Colonic mucosa (tissue), 4 donors: ENCODE measurements around the gene GPRC5C. TPM values are rescaled to one million over a fixed set of nuclear protein-coding genes. Genes with fewer than 3 reads are reported as not detected.
A peak's percentile ranks its signal among the peaks of the same experiment; 100 is the strongest.

Experiments used
- DNase-seq: peaks from one replicate; pipeline ENCODE4 v3.0.0-alpha.2; 2020
- H3K27ac ChIP-seq: fragments of 200-600 bp; one replicate; pipeline ENCODE4 v1.8.0; 2021
- H3K27me3 ChIP-seq: fragments of 200-600 bp; one replicate; pipeline ENCODE4 v1.8.0; 2021
- H3K36me3 ChIP-seq: fragments of 200-600 bp; one replicate; pipeline ENCODE4 v1.8.0; 2021
- H3K4me1 ChIP-seq: fragments of 200-600 bp; one replicate; pipeline ENCODE4 v1.8.0; 2021; ENCODE audit warnings: mild to moderate bottlenecking
- H3K4me3 ChIP-seq: fragments of 200-600 bp; one replicate; pipeline ENCODE4 v1.8.0; 2021
- H3K9ac ChIP-seq, 2 donors: one replicate each; pipeline ENCODE4 v1.7.0; 2013; ENCODE audit warnings: control low read depth in 2 of 2, low read depth in 2 of 2, low read length in 2 of 2
- H3K9me3 ChIP-seq: fragments of 200-600 bp; one replicate; pipeline ENCODE4 v1.8.0; 2021
- intact Hi-C: fragments of 100-400 bp; cut with DNase I; formaldehyde crosslinking; loops from one replicate; pipeline ENCODE4 v1.14.1; 2022
- total RNA-seq, 2 donors: library from RNA; stranded (reverse); fragmentation: NEBNext Ultra II Directional in 1 of 2; extraction: Animal tissue kit (Norgen Biotek cat#: 25700) in 1 of 2; gene quantifications; one replicate each; pipeline ENCODE4 v1.2.1, GENCODE V29; 2021
- TF ChIP-seq, protein P1 (sequence below): fragments of 200-600 bp; IDR thresholded peaks from one replicate; pipeline ENCODE4 v1.8.0; 2022; ENCODE audit warnings: antibody characterized with exemption, mild to moderate bottlenecking
- donor health status: healthy.
- donor health status: DM: no; HTN: no; CAD: no.
- donor health status: DM: no; HTN: no; CAD: no.

Gene GPRC5C
- total RNA-seq, 2 donors from 2014 or later = 139 to 193 TPM

DNA sequence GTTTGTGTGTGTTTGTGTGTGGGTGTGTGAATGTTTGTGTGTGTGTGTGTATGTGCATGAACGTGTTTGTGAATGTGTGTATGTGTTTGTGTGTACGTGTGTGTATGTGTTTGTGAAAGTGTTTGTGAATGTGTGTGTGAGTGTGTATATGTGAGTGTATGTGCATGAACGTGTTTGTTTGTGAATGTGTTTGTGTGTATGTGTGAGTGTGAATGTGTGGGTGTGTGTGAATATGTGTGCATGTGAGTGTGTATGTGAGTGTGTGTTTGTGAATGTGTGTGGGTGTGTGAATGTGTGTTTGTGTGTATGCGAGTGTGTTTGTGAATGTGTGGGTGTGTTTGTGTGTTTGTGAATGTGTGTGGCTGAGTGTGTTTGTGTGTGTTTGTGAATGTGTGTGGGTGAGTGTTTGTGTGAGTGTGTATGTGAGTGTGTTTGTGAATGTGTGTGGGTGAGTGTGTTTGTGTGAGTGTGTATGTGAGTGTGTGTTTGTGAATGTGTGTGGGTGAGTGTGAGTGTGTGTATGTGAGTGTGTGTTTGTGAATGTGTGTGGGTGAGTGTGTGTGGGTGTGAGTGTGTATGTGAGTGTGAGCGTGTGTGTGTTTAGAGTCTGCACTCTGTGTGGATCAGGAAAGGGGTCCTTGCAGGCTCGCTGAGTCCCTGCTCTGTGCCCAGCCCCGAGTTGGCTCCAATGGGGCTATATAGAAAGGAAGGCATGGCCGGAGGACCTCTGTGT is 33.7 kb downstream of the GPRC5C start:
- Histone ChIP-seq H3K9me3 (no peaks in the 10 kb centered on the region), H3K27me3 (no peaks in the 10 kb centered on the region), H3K27ac (peak overlapping the region; percentile 32), H3K4me3 (no peak overlapping the region), H3K36me3 (no peaks in the 10 kb centered on the region), H3K4me1 (no peaks in the 10 kb centered on the region), H3K9ac (peak overlapping the region in 1 of 2 donors; percentile 48)
- TF ChIP-seq, protein P1, sequence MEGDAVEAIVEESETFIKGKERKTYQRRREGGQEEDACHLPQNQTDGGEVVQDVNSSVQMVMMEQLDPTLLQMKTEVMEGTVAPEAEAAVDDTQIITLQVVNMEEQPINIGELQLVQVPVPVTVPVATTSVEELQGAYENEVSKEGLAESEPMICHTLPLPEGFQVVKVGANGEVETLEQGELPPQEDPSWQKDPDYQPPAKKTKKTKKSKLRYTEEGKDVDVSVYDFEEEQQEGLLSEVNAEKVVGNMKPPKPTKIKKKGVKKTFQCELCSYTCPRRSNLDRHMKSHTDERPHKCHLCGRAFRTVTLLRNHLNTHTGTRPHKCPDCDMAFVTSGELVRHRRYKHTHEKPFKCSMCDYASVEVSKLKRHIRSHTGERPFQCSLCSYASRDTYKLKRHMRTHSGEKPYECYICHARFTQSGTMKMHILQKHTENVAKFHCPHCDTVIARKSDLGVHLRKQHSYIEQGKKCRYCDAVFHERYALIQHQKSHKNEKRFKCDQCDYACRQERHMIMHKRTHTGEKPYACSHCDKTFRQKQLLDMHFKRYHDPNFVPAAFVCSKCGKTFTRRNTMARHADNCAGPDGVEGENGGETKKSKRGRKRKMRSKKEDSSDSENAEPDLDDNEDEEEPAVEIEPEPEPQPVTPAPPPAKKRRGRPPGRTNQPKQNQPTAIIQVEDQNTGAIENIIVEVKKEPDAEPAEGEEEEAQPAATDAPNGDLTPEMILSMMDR = no peak
- no peak for DNase-seq
- intact Hi-C loops = no loop called here

DNA sequence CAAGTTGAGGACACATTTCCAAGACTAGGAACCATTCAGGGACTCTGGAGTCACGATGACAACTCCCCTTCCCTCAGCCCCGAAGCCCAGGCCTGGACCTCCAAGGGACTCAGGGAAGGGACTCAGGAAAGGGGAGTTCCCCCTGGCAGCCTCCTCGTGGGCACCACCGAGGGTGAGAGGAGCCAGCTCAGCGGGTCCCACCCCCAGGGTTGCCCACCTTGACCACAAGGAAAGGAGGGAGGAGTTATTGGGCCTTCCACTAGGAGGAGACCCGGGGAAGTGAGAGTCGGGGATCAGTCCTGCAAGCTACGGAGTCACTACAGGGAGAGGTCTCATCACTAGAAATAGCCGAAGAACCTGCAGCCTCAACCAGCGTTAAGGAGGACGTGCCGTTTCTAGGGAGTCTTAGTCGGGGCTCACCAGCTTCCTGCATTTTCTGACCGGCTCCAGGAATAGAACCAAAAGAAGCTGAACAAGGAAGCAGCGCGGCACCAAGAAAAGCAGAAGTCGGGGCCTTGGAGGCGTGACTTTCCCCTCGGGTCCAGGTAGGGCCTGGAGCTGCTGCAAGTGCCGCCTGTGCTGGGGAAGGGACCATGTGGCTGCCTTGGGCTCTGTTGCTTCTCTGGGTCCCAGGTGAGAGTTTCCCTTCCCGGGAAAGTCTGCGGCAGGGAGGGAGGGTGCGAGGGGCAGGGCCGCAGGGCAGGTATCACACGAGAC is 34.4 kb downstream of the GPRC5C start, which contains the start of gene CD300A:
Gene CD300A (plus strand): TSS at position 524 of the 717 bp plus-strand sequence. CDS start 70 bp downstream, at position 594.
- TF ChIP-seq, protein P1 = no peak
- Histone ChIP-seq H3K27me3 (no peaks in the 10 kb centered on the region), H3K27ac (peak within 1 kb of the TSS; percentile 32), H3K4me1 (no peaks in the 10 kb centered on the region), H3K9me3 (no peaks in the 10 kb centered on the region), H3K9ac (peak within 1 kb of the TSS; percentile 63 to 70), H3K36me3 (no peaks in the 10 kb centered on the region), H3K4me3 (peak within 1 kb of the TSS; percentile 25)
- no peak for DNase-seq
- intact Hi-C loops = no loop called here

DNA sequence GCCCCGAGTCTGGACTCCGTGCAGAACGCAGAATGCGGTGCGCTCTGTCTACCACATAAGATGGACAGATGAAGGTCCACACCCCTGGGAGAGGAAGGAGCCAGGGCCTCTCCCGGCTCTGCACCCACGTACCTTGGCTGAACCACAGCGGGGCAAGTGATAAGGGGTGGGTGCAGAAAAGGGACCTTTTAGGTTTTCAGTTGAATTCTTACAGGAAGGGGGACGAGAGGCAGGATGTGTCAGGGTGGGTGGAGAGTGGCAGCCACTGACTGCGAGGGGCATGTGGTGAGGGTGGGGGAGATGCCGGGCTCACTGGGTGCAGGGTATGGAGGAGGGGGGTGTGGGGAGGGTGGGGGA is 34.9 kb downstream of the GPRC5C start:
- H3K27me3 ChIP-seq = no peaks in the 10 kb centered on the region
- H3K4me3 ChIP-seq = peak overlapping the region; percentile 25
- no peaks in the 10 kb centered on the region for H3K36me3 ChIP-seq
- H3K4me1 ChIP-seq = no peaks in the 10 kb centered on the region
- no peaks in the 10 kb centered on the region for H3K9me3 ChIP-seq
- intact Hi-C loops = no loop called here
- H3K27ac ChIP-seq = peak overlapping the region; percentile 32
- peak overlapping the region in 1 of 2 donors; percentile 46 for H3K9ac ChIP-seq
- DNase-seq = no peak
- TF ChIP-seq, protein P1 = no peak

- H3K27ac ChIP-seq = peak overlapping the region; percentile 6
- no peaks in the 10 kb centered on the region for H3K27me3 ChIP-seq
- no peak for DNase-seq
- H3K4me3 ChIP-seq = peak overlapping the region; percentile 11
- no peaks in the 10 kb centered on the region for H3K4me1 ChIP-seq
- no peaks in the 10 kb centered on the region for H3K9me3 ChIP-seq
- TF ChIP-seq, protein P1 = no peak
- intact Hi-C loops = no loop called here
- H3K9ac ChIP-seq = peak overlapping the region; percentile 63 to 70
- H3K36me3 ChIP-seq = no peaks in the 10 kb centered on the region
These were observed 35.5 kb downstream of the GPRC5C start for GRCh38 chr17:74467221-74467951.

DNA sequence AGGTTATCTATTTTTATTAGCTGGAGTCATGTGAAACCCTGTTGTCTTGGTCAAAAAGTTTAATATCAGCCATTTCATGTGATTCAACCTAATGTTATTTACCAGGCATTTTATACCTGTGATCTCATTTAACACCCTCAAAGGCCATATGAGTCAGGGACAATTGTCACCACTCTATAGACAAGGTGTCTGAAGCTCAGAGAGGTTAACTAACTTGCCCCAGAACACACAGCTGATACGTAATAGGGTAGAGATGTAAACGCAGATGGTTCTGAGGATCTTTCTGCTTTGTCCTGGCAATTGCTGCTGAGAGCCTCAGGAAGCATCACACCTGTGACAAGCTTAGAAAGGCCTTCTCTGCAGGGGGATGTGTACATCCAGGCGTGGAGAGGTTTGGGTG is 39.5 kb downstream of the GPRC5C start:
- no peak overlapping the region for H3K9ac ChIP-seq
- no peak overlapping the region for H3K27ac ChIP-seq
- no peaks in the 10 kb centered on the region for H3K9me3 ChIP-seq
- H3K4me1 ChIP-seq = no peaks in the 10 kb centered on the region
- TF ChIP-seq, protein P1 = no peak
- H3K4me3 ChIP-seq = no peak overlapping the region
- intact Hi-C loops = no loop called here
- DNase-seq = no peak
- no peaks in the 10 kb centered on the region for H3K27me3 ChIP-seq
- no peaks in the 10 kb centered on the region for H3K36me3 ChIP-seq
